IPS-15b (cell line): ENCODE results near the gene CNPY3.
"Not testable (repeated sequence)": the region's sequence is repeated elsewhere in the genome, so short reads cannot be mapped to it uniquely, and the experiment has no call there.

Experiments used
- H3K27me3 ChIP-seq: one replicate; pipeline ENCODE4 v1.6.1; 2013; ENCODE audit warnings: low read length; ENCODE audit not compliant: control insufficient read depth, insufficient read depth
- H3K36me3 ChIP-seq: one replicate; pipeline ENCODE4 v1.6.1; 2013; ENCODE audit warnings: low read length; ENCODE audit not compliant: control insufficient read depth, insufficient read depth
- H3K4me1 ChIP-seq: one replicate; pipeline ENCODE4 v1.6.1; 2013; ENCODE audit warnings: mild to moderate bottlenecking, low read length; ENCODE audit not compliant: control insufficient read depth, insufficient read depth
- H3K4me3 ChIP-seq: one replicate; pipeline ENCODE4 v1.5.1; 2013; ENCODE audit warnings: low read depth, low read length
- H3K9ac ChIP-seq: one replicate; pipeline ENCODE4 v1.6.1; 2013; ENCODE audit warnings: low read depth, mild to moderate bottlenecking, low read length
- H3K9me3 ChIP-seq: one replicate; pipeline ENCODE4 v1.6.1; 2013; ENCODE audit warnings: mild to moderate bottlenecking, low read length; ENCODE audit not compliant: control insufficient read depth, insufficient read depth

CNPY3 gene

GRCh38 chr6:42928986-42929820 lies at the start of gene CNPY3:
TSS of gene CNPY3 (plus strand) at chr6:42929480. CDS start at chr6:42929571, 91 bp downstream.
- peaks cover 6% of the 10 kb centered on the region for H3K4me1 ChIP-seq
- H3K9me3 ChIP-seq: no peaks in the 10 kb centered on the region
- H3K36me3 ChIP-seq: peaks cover under 1% of the 10 kb centered on the region
- H3K27me3 ChIP-seq: no peaks in the 10 kb centered on the region
- peak within 1 kb of the TSS; percentile 77 for H3K4me3 ChIP-seq
- peak within 1 kb of the TSS; percentile 94 for H3K9ac ChIP-seq

GRCh38 chr6:42880240-42880817 lies 49.0 kb upstream of the CNPY3 start:
- H3K9me3 ChIP-seq, H3K27me3 ChIP-seq, H3K4me1 ChIP-seq: not testable (repeated sequence)
- peak overlapping the region; percentile 99 for H3K9ac ChIP-seq
- H3K36me3 ChIP-seq: peaks cover 26% of the 10 kb centered on the region
- peak overlapping the region; percentile 98 for H3K4me3 ChIP-seq

- Histone ChIP-seq H3K4me3 (peak overlapping the region; percentile 98), H3K36me3 (peaks cover 31% of the 10 kb centered on the region)
- H3K9ac ChIP-seq, H3K9me3 ChIP-seq, H3K27me3 ChIP-seq, H3K4me1 ChIP-seq: not testable (repeated sequence)
These were observed 48.4 kb upstream of the CNPY3 start for GRCh38 chr6:42880871-42881270.

- Histone ChIP-seq H3K27me3 (no peaks in the 10 kb centered on the region), H3K36me3 (peaks cover 38% of the 10 kb centered on the region), H3K4me1 (no peaks in the 10 kb centered on the region), H3K4me3 (no peak overlapping the region), H3K9me3 (no peaks in the 10 kb centered on the region), H3K9ac (no peak overlapping the region)
These were observed 43.6 kb upstream of the CNPY3 start for GRCh38 chr6:42885702-42886101.

GRCh38 chr6:42888201-42888600 lies 41.1 kb upstream of the CNPY3 start:
- H3K36me3 ChIP-seq: peaks cover 29% of the 10 kb centered on the region
- H3K4me1 ChIP-seq, H3K9ac ChIP-seq, H3K27me3 ChIP-seq, H3K9me3 ChIP-seq, H3K4me3 ChIP-seq: not testable (repeated sequence)

- no peaks in the 10 kb centered on the region for H3K9me3 ChIP-seq
- H3K36me3 ChIP-seq: peaks cover 15% of the 10 kb centered on the region
- peak overlapping the region; percentile 97 for H3K4me3 ChIP-seq
- H3K27me3 ChIP-seq: no peaks in the 10 kb centered on the region
- peak overlapping the region; percentile 99 for H3K9ac ChIP-seq
- no peaks in the 10 kb centered on the region for H3K4me1 ChIP-seq
These were observed 39.5 kb upstream of the CNPY3 start for GRCh38 chr6:42889815-42890214.

- no peaks in the 10 kb centered on the region for H3K9me3 ChIP-seq
- H3K9ac ChIP-seq: peak overlapping the region; percentile 99
- no peaks in the 10 kb centered on the region for H3K4me1 ChIP-seq
- H3K27me3 ChIP-seq: no peaks in the 10 kb centered on the region
- peaks cover 10% of the 10 kb centered on the region for H3K36me3 ChIP-seq
- peak overlapping the region; percentile 97 for H3K4me3 ChIP-seq
These were observed 38.7 kb upstream of the CNPY3 start for GRCh38 chr6:42890311-42891198.

GRCh38 chr6:42891199-42891722 lies 38.0 kb upstream of the CNPY3 start:
- peak overlapping the region; percentile 97 for H3K4me3 ChIP-seq
- no peaks in the 10 kb centered on the region for H3K4me1 ChIP-seq

GRCh38 chr6:42894041-42894828 lies 35.0 kb upstream of the CNPY3 start:
- not testable (repeated sequence) for H3K9ac ChIP-seq, H3K36me3 ChIP-seq, H3K4me3 ChIP-seq, H3K27me3 ChIP-seq, H3K9me3 ChIP-seq, H3K4me1 ChIP-seq

More at GRCh38 chr6:42891199-42891722, 38.0 kb upstream of the CNPY3 start:
- peaks cover 5% of the 10 kb centered on the region for H3K36me3 ChIP-seq
- no peaks in the 10 kb centered on the region for H3K9me3 ChIP-seq
- no peaks in the 10 kb centered on the region for H3K27me3 ChIP-seq
- H3K9ac ChIP-seq: peak overlapping the region; percentile 99

GRCh38 chr6:42896178-42896719 lies 33.0 kb upstream of the CNPY3 start:
- H3K4me3 ChIP-seq: no peak overlapping the region
- no peaks in the 10 kb centered on the region for H3K36me3 ChIP-seq
- H3K9me3 ChIP-seq: no peaks in the 10 kb centered on the region
- peaks cover 8% of the 10 kb centered on the region for H3K4me1 ChIP-seq
- no peaks in the 10 kb centered on the region for H3K27me3 ChIP-seq
- no peak overlapping the region for H3K9ac ChIP-seq
